AG09309 (cell line): ENCODE results near the gene RASSF10.

Experiments used
- DNase-seq: peaks from one replicate; pipeline ENCODE4 v3.0.0-alpha.2; 2010; ENCODE audit warnings: low read depth
- H3K4me3 ChIP-seq: 2 replicates; pipeline ENCODE4 v1.5.1; 2011; ENCODE audit warnings: mild to moderate bottlenecking, low read depth, low read length, moderate library complexity; ENCODE audit not compliant: control insufficient read depth
- TF ChIP-seq, protein P1 (sequence below): IDR thresholded peaks from 2 replicates; pipeline ENCODE4 v1.5.1; 2011; ENCODE audit warnings: mild to moderate bottlenecking, low read depth, low read length, inconsistent platforms; ENCODE audit not compliant: insufficient read depth, control insufficient read depth; ENCODE audit errors: missing control alignments

Gene RASSF10

DNA sequence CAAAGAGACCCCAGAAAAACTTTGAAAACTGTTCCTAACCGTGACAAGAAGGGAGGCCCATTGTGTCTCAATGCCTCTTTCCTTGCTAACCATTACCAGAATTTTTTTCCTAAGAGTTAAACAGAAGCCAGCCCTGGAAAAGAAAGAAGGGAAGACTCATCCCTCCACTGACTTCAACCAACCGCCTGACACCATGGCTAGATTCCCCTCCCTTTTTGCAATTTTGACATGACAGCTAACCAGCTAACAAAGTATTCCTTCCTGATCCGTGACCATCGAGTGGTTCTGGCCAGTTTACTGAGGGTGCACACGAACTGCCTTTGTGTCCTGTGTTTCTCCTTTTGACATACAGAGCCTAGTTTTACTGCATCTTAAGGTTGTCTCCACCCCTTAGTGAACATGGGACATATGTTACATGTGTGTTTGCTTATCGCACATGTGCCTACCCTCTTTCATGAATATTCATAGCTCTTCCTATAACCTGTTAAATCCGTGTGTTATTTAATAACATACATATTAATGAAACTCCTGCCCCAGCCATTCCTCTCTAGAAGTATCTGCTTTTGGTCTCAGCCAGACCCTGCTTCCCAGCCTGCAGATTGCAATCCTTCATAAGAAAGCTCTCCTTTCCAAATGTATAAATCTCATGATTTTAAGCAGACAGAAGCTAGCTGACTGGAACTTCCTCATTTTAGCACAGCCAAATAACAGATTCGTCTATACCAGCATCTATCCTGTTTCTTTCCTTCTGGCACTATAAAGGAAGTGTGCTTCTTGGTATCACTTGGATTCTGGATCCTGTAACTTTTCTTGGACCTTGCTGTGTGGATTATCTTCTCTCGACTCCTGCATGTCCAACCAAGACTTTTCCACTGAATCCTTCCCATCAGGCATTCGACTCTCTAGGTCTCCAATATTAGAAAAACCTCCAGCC lies 37.8 kb downstream of the RASSF10 start:
- no peak for DNase-seq
- TF ChIP-seq, protein P1, sequence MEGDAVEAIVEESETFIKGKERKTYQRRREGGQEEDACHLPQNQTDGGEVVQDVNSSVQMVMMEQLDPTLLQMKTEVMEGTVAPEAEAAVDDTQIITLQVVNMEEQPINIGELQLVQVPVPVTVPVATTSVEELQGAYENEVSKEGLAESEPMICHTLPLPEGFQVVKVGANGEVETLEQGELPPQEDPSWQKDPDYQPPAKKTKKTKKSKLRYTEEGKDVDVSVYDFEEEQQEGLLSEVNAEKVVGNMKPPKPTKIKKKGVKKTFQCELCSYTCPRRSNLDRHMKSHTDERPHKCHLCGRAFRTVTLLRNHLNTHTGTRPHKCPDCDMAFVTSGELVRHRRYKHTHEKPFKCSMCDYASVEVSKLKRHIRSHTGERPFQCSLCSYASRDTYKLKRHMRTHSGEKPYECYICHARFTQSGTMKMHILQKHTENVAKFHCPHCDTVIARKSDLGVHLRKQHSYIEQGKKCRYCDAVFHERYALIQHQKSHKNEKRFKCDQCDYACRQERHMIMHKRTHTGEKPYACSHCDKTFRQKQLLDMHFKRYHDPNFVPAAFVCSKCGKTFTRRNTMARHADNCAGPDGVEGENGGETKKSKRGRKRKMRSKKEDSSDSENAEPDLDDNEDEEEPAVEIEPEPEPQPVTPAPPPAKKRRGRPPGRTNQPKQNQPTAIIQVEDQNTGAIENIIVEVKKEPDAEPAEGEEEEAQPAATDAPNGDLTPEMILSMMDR: no peak

DNA sequence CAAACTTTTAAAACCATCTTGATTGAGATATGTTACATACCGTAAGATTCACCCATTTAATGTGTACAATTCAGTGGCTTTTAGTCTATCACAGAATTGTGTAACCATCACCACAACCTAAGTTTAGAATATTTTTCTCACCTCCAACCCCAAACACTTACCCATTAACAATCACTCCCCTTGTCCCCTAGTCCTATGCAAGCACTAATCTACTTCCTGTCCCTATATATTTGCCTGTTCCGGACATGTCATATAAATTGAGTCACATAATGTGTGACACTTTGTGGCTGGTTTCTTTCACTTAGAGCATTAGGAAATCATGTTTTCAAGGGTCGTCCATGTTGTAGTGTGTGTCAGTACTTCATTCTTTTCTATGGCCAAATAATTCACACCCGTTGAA lies 38.8 kb downstream of the RASSF10 start:
- DNase-seq: no peak
- no peak overlapping the region for H3K4me3 ChIP-seq

More for the DNA sequence above, 37.8 kb downstream of the RASSF10 start:
- no peak overlapping the region for H3K4me3 ChIP-seq

DNA sequence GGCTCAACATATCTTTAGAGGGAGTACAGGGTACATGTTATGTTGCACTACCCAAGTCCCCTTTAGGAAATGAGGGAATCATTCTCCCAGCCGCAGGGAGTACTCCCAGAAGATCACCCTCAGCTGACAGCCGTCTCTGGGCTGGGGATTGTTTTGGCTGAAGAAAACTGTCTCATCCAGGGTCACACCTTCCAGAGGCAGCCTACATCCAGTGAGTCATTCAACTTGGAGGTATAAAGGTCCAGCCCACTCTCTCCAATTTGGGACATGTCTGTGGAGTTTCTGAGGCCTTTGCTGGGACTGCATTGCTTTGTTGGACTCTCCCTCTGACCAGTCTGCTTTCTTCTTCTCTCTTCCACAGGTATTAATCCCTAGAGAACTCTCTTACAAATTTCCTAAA lies 42.1 kb downstream of the RASSF10 start:
- no peak overlapping the region for H3K4me3 ChIP-seq
- TF ChIP-seq, protein P1: no peak
- DNase-seq: no peak

More for the DNA sequence above, 38.8 kb downstream of the RASSF10 start:
- TF ChIP-seq, protein P1: no peak

DNA sequence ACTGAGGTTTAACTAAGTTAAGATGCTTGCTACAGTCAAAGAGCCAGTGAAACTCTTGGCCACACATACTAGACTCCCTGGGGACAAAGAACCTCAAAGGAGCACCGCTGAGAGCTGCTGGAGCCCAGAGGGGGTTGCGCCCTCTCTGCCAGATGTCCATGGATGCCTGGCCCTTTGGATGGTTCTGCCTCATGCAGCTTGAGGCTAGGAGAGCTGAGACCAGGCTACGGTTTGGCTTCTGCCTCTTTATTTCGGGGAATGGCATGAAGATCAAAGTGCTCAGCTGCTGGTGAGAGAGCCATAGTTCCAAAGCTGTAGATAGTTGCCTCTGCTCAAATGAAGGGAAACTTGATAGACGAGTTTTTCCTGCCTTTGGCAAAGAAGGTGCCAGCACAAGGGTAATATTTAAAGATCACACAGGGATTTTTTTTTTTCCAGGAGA lies 43.0 kb downstream of the RASSF10 start:
- H3K4me3 ChIP-seq: no peak overlapping the region
- no peak for DNase-seq
- TF ChIP-seq, protein P1: no peak

DNA sequence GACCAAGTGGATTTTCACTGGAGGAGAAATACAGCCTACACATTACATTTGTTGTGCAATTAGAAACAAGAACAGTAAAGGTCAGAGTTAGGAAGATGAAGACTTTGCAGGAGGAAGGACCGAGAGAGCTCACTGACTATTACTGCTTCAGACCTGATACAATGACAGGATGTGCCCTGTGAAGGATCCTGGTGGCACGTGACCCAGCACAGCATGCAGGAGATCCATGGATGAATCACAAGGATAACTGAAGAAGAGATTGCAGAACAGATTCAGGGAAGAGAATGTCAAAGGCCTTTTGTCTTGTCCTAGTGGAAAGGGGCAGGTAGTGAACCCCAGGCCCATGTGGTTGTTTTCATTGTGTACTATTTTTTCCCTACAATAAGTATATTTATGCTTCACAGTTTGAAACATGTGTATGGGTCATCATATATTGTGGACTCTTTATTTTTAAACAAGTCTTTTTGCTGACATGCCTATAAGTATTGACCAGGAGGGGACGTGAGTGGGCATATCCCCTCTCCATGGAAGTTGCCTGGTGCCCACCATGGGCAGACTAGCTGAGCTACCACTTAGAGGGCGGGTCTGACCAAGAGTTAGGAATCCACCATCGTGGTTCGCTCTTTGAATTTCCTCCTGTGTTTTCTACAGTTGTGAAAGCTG lies 44.3 kb downstream of the RASSF10 start:
- no peak overlapping the region for H3K4me3 ChIP-seq
- DNase-seq: no peak
- TF ChIP-seq, protein P1: no peak

DNA sequence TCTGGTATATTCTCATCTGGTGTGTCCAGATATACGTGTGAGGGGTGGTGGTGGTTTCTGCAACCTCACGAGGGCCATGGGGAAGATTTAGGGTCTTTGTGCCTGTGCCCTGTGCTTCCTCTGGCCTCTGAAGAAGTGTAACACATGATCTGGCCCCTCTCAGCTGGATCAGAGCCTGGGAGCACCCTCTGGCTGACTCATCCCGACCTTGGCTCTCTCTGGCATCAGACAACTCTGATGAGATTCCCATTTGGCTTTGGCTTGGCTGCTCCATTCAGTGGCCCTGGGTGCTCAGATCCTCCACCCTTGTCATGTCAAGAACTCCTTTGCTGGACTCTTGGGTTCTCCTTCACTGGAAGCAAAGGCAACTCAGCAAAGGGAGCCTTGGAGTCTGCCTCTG lies 45.2 kb downstream of the RASSF10 start:
- TF ChIP-seq, protein P1: no peak
- DNase-seq: no peak
- no peak overlapping the region for H3K4me3 ChIP-seq
